ENCODE measurements around the gene STIM2. TPM values are rescaled to one million over a fixed set of nuclear protein-coding genes. Genes with fewer than 3 reads are reported as not detected.

The STIM2 gene
- total and polyA plus RNA-seq, 10 of the 15 experiments (the other 5 are each of a cell fraction or from before 2014, with no cell fraction given), result 4.7 to 41.5 (median 16.9) TPM

GRCh38 chr4:27046851-27047250 lies 186.2 kb downstream of the STIM2 start:
- no peak overlapping the region for H3K4me3 ChIP-seq
- H3K9me3 ChIP-seq (replicated peaks; ENCODE audit: control insufficient read depth, insufficient read depth, low read length), result no peaks in the 10 kb centered on the region
- ChIA-PET POLR2A (no interaction called here), CTCF (interaction anchor here (0.9 to 4.3 kb wide), 4 partner anchors 9 to 271 kb away, joined by 3 to 33 read pairs (median 12); no protein-coding TSS in a partner anchor), RAD21 (ENCODE audit: unreplicated experiment) (interaction anchor here (3.4 kb wide), 1 partner anchor 637 kb away, joined by 16 read pairs; no protein-coding TSS in a partner anchor), SMC1A (ENCODE audit: uncharacterized antibody, unreplicated experiment) (interaction anchor here (3.6 kb wide), 1 partner anchor 36 kb away, joined by 23 read pairs; no protein-coding TSS in a partner anchor)
- 0% methylated on average over 1 of the region's 1 CpG for WGBS (ENCODE audit: insufficient coverage, insufficient replicate concordance, low lambda C conversion rate, missing lambda C conversion rate)
- FAIRE-seq, result no peak
- no peaks in the 10 kb centered on the region for H4K20me1 ChIP-seq (ENCODE audit: control insufficient read depth, insufficient read depth)
- H3K4me2 ChIP-seq (ENCODE audit: control insufficient read depth, insufficient read depth), result no peak overlapping the region
- in situ Hi-C loops (cut with MboI) (no loop called here), intact Hi-C loops (cut with micrococcal nuclease; ENCODE audit: unreplicated experiment) (loop anchor here (10.0 kb wide), 1 partner anchor 638 kb away; no protein-coding TSS in a partner anchor)
- H3K4me1 ChIP-seq (ENCODE audit: control insufficient read depth, insufficient read depth, low read length), result no peaks in the 10 kb centered on the region
- no TSS peak for BruUV-seq (replicated peaks)
- H3K27me3 ChIP-seq (replicated peaks in 1 of 2; ENCODE audit: control insufficient read depth in 2 of 2, insufficient read depth in 2 of 2, low read length in 1 of 2), result peaks cover 0 to 2% of the 10 kb centered on the region in 2 experiments; a peak in 3 of 4 replicates
- H3K9ac ChIP-seq (ENCODE audit: control insufficient read depth, insufficient read depth, low read length), result no peak overlapping the region
- no peaks in the 10 kb centered on the region for H3K79me2 ChIP-seq (ENCODE audit: control insufficient read depth, insufficient read depth, low read length)
- ATAC-seq, result no peak
- H2AFZ ChIP-seq (ENCODE audit: control insufficient read depth, low read depth, low read length), result no peak overlapping the region
- H3K36me3 ChIP-seq (ENCODE audit: control insufficient read depth in 2 of 2, insufficient read depth in 2 of 2, low read length in 1 of 2), result no peaks in the 10 kb centered on the region
- no peak overlapping the region for H3K27ac ChIP-seq (ENCODE audit: control insufficient read depth, insufficient read depth)
- no peak for DNase-seq (ENCODE audit: low read depth, low spot score)
- TF ChIP-seq TCF3 (IDR thresholded peaks at IDR 0.05; ENCODE audit: borderline replicate concordance, insufficient read depth, low read depth, low read length) (no peak), MLLT1 (IDR thresholded peaks at IDR 0.05) (no peak), RCOR1 (conservative IDR thresholded peaks at IDR 0.05; ENCODE audit: low read depth, low read length) (no peak), ZBED1 (IDR thresholded peaks at IDR 0.05; ENCODE audit: borderline replicate concordance) (no peak), ZSCAN29 (IDR thresholded peaks at IDR 0.05) (no peak), CHD1 (IDR thresholded peaks at IDR 0.05; ENCODE audit: low read depth, low read length) (no peak), EED (IDR thresholded peaks at IDR 0.05; ENCODE audit: low read depth) (no peak), ZNF687 (IDR thresholded peaks at IDR 0.05) (no peak), MYC (IDR thresholded peaks at IDR 0.05; ENCODE audit: insufficient read depth, insufficient read length, insufficient replicate concordance, low read length, severe bottlenecking) (no peak), TBL1XR1 (IDR thresholded peaks at IDR 0.05; ENCODE audit: low read depth, low read length) (no peak), ZNF384 (IDR thresholded peaks at IDR 0.05; ENCODE audit: borderline replicate concordance, low read depth, low read length) (no peak), CREB1 (IDR thresholded peaks at IDR 0.05; ENCODE audit: low read depth) (no peak), REST (IDR thresholded peaks at IDR 0.05; ENCODE audit: low read depth, low read length) (no peak), CREM (IDR thresholded peaks at IDR 0.05; ENCODE audit: low read depth) (no peak), EZH2 (IDR thresholded peaks at IDR 0.05; ENCODE audit: borderline replicate concordance, control insufficient read depth, low read depth, low read length) (no peak), SIN3A (IDR thresholded peaks at IDR 0.05; ENCODE audit: low read depth, low read length) (no peak)

Data from GM12878 (cell line).